HG03196 (cell line): ENCODE measurements around the gene EXOSC9.

Source experiments
- ATAC-seq: cut with Tn5 transposase; IDR thresholded peaks from one replicate; pipeline ENCODE4 v1.9.1; 2021; ENCODE audit not compliant: unreplicated experiment

The EXOSC9 gene

DNA sequence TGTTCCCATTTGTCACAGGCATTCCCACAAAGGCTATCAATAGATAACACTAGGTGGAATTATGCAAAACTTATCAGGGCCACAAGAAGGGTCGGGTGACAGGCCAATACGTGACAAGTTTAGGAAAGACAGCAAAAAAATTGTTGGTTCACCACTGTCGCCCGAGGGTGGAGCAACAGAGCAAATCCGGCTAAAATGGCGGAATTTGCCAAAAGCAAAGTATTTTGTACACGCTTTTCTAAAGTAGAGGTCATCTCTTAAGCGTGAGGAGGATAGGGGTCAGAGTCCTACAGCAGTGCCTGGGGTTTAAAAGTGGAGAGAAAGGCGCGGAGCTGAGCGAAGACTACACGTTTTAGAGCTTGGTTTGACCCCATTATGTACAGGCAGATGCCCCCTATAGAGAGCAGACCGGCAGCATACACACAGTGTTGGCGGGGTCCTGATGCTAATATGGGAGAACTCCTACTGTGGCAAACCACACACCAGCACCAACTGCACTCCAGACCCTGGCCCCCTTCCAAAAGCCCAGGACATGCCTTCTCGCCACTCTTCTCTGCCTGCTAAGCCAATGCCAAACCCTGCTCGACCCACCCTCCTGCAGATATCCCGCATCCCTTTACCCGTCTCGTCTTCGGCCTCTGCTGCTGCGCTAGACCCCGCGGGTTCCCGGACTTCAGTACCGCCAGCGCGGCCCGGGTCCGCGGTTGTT is 21.8 kb downstream of the EXOSC9 start:
- peak; percentile 37 for ATAC-seq

DNA sequence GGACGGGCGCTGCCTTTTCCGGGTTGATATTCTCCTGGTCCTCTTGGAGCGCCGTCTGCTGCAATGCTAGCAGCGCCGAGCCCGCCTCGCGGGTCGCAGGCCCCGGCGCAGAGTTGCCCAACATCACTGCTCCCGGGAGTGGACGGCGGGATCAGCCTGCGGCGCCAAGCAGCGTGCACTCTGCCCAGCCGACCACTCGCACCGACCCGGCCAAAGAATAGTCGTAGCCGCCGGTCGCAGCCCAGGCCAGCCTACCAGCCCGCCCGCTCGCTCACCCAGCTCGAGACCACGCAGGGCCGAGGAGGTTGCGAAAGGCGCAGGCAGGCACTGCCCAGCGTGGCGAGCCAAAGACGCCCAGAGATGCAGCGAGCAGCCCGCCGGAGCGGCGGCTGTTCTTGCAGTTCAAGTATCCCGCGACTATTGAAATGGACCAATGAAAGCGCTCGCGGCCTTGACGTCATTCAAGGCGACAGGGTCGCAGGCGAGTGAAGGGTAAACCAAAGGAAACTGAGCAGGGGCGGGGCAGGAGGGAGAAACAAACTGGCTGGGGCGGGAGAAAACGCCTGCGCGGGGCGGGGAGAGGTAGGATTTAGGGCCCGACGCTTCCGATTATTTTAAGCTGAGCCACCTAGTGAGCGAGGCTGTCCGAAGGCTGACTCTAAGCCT is 22.5 kb downstream of the EXOSC9 start, which contains the start of gene CCNA2:
Gene CCNA2, minus strand, starts transcription at position 379 of the 666 bp plus-strand sequence. Its CDS starts 255 bp downstream, at position 124.
- peak; percentile 96 for ATAC-seq

DNA sequence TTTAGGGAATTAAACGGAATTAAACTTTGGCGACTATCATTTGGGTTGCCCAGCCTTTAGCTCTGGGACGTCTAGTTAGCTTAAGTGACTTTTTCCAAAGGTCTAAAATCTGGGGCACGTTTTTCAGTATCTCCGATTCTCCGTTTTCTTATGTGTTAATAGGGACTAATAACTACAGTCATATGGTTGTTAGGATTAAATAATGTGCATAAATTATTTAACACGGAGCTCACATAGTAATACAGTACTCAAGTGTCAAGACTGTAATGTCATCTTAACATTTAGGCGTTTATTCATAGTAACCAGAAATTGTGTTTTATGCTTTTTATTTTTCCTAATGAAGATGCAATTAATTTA is 23.0 kb downstream of the EXOSC9 start:
- no peak for ATAC-seq

DNA sequence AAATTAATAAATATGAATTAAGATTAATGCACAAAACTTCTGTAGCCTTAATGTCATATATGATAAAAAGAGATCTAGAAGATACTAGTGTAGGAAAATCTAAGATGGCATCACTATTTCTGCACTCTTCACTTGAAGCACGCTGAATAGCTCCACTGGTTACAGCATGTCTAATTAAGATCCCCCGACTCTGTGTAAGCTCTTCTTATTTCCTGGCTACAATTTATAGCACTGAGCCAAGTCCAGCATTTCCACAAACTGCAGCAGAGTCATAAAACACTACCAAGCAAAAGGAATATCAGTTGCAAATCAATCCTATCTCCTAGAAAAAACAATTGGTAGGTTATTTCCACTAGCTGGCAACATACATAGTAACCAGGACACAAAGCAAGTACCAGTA is 23.8 kb downstream of the EXOSC9 start:
- ATAC-seq, result no peak

DNA sequence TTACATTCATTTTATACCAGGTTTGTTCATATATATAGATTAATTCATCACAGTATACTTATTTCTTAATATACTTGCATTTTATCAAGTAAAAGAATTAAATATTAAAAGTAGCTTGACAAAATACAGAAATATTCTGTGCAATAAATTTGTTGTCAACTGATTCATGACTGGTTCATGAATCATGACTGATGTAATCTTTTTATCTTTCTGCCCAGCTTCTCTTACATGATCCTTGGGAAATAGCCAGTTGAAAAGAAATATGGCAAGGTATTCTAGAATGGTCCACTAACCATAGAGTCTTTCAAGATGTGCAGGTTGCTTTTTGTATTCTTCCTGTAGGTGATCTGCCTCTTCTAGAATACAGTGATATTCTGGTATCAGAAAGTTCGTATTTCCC is 26.7 kb downstream of the EXOSC9 start:
- ATAC-seq, result no peak

DNA sequence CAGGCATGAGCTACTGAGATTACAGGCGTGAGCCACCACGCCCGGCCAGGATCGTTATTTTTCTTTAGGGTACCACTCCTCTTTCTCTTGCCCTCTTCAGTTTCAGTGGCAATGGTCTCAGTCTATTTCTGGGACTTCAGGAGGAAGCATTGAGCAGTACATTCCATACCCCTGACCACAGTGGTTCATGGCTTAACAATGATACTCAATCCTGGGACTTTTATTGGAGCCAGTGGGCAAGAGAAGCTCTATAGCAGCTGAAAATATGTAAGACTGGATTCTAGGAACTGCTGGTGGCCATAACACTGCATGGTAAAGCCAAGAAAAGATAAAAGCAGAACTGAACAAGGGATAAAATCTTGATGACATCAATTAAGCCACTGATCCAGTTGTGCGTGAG is 28.4 kb downstream of the EXOSC9 start:
- no peak for ATAC-seq

DNA sequence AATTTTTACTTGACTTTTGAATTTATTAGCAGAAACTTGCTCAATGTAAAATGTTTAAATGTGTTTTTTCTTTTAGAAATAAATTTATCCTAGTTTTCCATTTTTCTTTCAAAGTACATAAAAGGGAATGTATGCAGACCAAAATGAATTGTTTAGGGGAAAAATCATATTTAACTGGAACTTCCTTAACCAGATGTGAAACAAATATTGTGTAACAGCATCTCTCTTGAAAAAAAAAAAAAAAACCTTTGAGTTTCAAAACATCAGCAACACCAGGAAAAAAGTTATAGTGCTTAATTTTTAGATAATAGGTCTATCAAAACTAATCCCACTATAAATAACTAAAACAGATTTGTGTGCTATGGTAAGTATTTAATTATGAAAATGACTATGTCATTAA is 37.0 kb downstream of the EXOSC9 start:
- no peak for ATAC-seq

DNA sequence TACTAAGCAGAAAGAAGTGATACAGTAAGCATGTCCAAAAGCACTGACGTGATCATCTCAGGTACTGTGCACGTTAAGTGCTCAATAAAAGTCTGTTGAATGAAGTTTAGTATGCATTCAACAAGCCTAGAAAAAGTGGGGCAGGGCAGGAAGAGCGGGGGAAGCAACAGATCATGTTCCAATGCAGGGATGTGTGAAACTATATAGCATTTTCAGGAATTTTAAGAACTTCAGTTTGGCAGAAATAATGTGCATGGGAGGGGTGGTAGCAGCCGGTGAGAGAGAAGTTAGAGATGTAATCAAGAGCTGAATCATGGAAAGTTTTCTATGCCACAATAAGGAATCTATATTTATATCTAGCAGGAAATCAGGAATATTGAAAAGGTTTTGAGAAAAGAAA is 41.7 kb downstream of the EXOSC9 start:
- no peak for ATAC-seq

DNA sequence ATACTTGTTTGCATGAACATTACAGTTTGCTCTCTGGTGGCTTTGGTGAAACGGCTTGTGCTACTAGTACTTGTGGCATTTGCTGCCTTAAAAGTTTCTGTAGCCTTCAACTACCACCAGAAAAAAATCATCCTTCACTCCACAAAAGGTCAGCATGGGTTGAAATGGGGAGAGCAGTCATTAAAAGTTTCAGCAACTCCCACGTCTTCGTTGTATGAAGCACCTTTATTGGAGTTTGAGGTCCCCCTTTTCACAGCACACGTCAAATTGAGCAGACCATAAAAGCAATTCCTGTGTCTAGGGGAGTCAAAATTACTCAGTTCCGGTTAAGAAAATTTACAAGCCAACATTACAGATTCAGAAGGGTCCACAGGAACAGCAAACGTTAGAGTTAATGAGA is 45.5 kb downstream of the EXOSC9 start:
- ATAC-seq, result no peak

DNA sequence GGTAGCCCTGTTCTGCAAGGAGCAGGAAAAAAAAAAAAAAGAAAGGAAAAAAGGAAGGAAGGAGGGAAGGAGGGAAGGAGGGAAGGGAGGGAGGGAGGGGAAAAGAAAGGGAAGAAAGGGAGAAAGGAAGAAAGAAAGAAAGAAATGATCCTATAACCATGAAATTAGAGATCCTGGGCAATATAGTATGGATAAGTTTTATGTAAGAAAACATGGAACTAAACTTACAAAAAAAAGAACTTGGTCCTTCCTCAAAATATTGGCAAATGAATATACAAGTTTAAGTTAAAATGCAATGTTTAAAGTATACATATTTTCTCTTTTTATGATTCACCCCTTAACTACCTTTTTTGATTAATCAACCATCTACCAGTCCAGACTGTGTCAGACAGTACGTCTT is 50.2 kb downstream of the EXOSC9 start:
- no peak for ATAC-seq

DNA sequence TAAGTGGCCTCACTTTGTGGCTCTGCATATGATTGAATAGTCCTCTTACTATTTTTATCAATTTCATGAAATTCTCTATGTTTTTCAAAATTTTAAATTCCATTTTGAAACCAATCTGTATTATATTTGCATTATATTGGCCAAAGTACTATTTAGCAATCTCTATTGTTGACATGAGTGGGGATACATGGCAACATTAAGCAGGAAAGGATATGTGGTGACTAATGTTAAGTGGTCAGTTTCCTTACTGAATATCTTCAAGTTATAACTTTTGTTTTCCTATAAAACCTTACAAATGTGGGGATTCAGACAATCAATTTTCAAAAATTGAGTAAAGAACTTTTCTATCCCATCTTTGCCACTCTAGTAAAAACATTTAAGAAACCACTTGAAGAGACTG is 59.0 kb downstream of the EXOSC9 start:
- no peak for ATAC-seq

DNA sequence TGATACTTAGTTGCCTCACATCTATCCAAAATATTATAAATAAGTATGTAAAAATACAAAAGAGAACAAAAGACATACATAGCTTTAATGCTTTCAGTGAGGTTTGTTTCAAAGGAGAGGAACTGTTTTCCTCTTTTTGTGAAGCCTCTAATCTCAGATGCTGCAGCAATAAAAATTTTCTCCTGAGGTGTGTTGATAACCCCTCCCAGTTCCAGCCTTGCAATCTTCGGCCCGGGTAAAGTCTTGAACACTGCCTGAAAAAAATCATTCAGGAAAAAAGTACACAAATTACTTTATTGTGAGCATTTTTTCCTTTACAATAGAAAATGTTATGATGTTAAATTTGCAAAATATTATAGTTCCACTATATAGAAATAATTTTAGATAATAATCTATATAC is 60.3 kb downstream of the EXOSC9 start:
- ATAC-seq, result no peak

DNA sequence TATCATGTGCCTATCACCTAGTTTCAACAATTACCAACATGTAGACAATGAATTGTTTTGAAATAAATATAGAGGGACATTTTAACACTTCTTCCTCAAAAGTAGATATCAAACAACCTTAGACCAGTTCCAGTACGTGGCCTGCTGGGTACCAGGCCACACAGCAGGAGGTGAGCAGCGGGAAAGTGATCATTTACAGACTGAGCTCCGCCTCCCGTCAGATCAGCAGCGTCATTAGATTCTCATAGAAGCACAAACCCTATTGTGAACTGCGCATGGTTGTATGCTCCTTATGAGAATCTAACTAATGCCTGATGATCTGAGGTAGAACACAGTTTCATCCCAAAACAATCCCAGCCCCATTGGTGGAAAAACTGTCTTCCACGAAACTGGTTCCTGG is 62.7 kb downstream of the EXOSC9 start:
- ATAC-seq, result no peak
